HG02798 (cell line): ENCODE measurements around the gene MUC5AC.

ENCODE experiments used
- ATAC-seq: cut with Tn5 transposase; IDR thresholded peaks from one replicate; pipeline ENCODE4 v1.9.1; 2021; ENCODE audit warnings: mild to moderate bottlenecking; ENCODE audit not compliant: unreplicated experiment, poor library complexity

The MUC5AC gene

DNA sequence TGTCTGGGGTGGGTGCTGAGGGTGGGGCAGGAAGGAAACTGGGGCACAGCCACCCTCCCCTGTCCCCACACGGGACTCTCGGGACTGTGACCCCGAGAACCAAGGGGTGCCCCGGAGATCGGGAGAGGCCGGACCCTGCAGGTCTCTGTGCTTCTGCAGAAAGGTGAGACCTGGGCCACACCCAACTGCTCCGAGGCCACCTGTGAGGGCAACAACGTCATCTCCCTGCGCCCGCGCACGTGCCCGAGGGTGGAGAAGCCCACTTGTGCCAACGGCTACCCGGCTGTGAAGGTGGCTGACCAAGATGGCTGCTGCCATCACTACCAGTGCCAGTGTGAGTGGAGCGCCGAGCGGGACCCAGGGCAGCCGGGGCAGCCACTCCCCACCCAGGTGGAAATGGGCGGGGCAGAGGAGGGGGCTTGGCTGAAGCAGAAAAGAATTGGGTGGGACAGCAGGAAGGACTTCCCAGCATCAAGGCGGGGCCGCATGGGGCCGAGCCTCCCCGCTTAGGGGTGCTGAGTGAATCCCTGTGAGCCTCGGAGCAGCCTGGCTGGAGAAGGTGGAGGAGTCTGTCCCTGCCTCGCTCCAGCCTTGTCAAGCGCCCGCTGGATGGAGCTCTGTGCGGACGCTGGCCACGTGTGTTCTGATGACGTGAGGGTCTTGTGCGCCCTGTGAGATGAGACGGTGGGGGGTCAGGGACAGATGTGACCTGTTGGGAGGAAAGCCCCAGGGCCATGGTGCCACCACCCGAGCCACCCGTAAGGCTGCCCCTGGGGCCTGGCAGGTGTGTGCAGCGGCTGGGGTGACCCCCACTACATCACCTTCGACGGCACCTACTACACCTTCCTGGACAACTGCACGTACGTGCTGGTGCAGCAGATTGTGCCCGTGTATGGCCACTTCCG is 35.8 kb downstream of the MUC5AC start:
- no peak for ATAC-seq

- no peak for ATAC-seq
Observed at GRCh38 chr11:1194231-1194976, 36.7 kb downstream of the MUC5AC start.

GRCh38 chr11:1194977-1195681 is 37.4 kb downstream of the MUC5AC start:
- no peak for ATAC-seq

DNA sequence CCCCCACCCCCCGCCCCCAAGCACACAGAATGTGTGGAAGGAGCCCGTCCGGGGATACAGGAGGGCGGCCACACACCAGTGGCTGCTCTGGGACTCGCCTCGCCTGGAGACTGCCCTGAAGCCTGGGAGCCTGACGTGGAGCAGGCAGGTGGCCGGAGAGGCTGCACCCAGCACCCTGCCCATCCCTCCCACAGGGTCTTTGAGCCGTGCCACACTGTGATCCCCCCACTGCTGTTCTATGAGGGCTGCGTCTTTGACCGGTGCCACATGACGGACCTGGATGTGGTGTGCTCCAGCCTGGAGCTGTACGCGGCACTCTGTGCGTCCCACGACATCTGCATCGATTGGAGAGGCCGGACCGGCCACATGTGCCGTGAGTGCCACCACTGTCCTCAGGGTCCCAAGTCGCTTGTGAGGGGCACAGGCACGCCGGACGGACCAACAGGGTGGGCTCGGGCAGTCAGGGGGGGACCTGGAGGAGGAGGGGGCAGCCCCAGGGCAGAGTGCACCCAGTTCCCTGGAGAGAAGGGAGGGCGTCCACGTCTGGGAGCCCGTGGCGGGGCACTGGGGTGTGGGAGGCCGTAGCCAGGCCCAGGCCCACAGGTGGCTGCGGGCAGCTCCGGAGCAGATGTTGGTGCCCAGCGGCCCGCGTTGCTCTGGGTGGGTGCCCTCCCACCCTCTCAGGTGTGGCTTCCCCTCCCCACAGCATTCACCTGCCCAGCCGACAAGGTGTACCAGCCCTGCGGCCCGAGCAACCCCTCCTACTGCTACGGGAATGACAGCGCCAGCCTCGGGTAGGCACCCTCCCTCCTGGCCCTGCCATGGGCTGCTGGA is 38.1 kb downstream of the MUC5AC start:
- no peak for ATAC-seq

DNA sequence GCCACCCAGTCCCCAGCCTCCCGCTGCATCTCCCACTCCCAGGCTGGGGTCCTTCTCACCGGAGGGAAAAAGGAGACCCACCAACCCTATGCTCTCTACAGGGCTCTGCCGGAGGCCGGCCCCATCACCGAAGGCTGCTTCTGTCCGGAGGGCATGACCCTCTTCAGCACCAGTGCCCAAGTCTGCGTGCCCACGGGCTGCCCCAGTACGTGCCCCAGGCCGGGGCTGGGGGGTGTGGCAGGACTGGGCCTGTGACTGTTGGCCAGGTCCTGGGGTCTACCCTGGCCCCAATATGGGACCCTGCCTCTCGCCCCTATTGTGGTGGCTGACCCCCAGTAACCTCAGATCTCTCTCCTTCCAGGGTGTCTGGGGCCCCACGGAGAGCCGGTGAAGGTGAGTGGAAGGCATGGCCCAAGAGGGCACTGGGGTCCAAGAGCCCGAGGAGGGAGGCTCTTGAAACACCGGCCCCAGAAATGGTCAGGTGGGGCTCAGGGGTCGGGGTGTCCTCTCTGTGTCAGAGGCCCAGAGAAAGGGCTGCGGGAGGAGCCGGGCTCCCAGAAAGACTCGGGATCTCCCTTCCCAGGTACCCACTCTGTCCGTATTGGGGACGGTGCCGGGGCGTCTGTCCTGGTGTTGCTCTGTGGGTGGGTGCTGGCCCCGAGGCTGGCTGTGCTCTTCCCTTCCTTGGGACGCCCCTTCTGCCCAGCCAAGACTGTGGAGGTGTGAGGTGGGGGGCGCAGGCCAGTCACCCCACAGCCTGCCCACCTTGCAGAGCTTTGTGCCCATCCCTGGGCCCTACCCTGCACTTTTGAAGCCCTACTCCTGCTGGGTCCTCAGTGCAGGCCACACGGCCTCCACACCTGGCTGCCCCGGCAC is 39.0 kb downstream of the MUC5AC start:
- no peak for ATAC-seq

DNA sequence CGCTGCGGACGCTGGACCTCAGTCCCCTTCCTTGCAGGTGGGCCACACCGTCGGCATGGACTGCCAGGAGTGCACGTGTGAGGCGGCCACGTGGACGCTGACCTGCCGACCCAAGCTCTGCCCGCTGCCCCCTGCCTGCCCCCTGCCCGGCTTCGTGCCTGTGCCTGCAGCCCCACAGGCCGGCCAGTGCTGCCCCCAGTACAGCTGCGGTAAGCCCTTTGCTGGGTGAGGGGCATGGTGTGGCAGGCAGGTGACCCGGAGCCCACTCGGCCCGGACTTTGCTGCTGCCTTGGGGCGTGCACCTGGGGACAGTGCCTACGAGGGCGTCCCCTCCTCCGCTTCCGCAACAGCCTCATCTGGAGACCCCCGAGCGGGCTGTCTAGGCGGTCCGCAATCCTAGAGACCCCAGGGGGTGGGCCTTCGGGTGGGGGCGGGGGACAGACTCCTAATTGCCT is 39.7 kb downstream of the MUC5AC start:
- no peak for ATAC-seq

GRCh38 chr11:1197886-1198560 is 40.3 kb downstream of the MUC5AC start:
- no peak for ATAC-seq

DNA sequence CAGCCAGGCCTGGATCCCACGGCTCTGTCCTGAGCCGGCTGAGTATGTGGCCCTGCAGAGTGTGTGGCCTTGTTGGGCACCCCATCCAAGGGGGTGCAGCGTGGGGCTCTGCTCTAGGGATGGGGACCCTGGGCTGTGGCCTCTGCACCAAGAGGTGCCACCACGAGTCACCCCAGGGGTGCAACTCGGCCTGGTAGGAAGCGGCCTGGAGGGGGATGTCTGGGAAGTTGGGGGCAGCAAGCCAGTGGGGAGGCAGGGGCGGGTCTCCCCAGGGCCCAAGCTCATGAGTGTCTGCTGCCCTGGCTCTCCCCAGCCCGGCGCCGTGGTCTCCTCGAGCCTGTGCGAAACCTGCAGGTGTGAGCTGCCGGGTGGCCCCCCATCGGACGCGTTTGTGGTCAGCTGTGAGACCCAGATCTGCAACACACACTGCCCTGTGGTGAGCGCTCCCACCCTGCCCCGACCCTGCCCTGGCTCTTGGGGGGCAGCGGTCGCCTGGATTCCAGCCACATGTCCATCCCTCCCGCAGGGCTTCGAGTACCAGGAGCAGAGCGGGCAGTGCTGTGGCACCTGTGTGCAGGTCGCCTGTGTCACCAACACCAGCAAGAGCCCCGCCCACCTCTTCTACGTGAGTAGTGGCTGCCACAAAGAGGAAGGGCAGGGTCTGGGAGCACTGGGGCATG is 40.9 kb downstream of the MUC5AC start:
- ATAC-seq, result no peak

GRCh38 chr11:1199241-1199750 is 41.5 kb downstream of the MUC5AC start:
- no peak for ATAC-seq

DNA sequence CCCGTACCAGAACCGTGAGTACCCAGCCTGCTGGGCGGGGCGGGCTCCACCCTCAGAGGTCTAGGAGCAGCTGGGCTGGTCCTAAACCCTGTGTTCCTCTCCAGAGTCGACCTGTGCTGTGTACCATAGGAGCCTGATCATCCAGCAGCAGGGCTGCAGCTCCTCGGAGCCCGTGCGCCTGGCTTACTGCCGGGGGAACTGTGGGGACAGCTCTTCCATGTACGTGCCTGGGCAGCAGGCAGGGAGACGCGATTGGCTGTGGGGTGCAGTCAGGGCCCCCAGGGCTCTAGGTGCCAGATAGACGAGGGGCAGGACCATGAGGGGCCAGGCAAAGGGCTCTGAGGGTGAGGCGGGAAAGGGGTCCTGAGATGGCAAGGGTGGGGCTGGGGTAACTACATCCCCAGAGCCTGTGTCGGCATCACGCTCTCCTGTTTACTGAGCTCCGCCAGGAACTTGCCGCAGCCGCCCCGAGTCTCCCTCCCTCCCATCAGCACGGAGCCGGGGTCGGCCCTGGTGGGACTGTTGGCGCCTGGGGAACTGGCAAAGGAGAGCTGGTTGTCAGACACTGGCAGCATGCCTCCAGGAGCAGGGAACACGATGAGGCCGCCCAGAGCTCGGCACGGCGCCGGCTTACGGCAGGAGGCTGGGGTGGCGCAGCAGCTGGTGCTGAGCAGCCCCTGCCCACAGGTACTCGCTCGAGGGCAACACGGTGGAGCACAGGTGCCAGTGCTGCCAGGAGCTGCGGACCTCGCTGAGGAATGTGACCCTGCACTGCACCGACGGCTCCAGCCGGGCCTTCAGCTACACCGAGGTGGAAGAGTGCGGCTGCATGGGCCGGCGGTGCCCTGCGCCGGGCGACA is 42.2 kb downstream of the MUC5AC start:
- ATAC-seq, result no peak

GRCh38 chr11:1200611-1201191 is 42.9 kb downstream of the MUC5AC start:
- ATAC-seq, result no peak

GRCh38 chr11:1201395-1202153 is 43.8 kb downstream of the MUC5AC start:
- no peak for ATAC-seq

DNA sequence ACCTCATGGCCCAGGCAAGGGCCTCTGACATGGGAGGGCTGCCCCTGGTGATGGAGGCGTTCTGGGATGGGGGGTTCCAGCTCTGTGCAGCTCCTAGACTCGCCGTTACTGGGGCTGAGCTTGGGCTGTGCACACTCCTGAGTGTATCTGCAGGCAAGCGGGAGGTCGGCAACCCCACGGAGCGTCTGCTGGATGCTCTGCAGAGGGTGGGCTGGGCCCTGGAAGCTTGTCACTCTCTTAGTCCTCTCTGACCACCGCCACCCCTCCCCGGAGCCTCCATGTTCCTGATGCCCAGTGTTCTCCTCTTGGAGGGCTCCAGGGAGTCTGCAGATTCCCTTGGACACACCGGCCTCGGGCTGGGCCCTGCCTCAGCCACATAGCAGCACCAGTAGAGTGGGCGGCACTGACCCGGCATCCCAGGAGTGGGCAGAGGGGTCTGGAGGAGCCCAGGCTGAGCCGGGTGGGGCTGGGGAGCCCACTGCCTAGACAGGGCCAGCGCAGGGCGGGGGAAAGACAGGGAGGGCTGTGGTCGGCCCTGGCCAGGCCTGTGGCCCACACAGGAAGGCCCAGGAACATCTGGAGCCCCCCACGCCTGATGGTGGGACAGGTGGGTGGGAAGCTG is 44.5 kb downstream of the MUC5AC start:
- no peak for ATAC-seq

GRCh38 chr11:1202776-1203504 is 45.2 kb downstream of the MUC5AC start:
- peak; percentile 39 for ATAC-seq
